ENCODE results near the gene CHST11. TPM values are rescaled to one million over a fixed set of nuclear protein-coding genes. Genes with fewer than 3 reads are reported as not detected.

CHST11 gene
- total and polyA plus RNA-seq, 3 donors from 2014 or later, result 5.1 to 36.9 (median 23.9) TPM

- Histone ChIP-seq H3K9me3 (no peaks in the 10 kb centered on the region), H3K27me3 (no peaks in the 10 kb centered on the region), H3K27ac (no peak overlapping the region), H3K36me3 (ENCODE audit: low read depth, missing control alignments) (no peaks in the 10 kb centered on the region), H3K4me1 (peaks cover 11% of the 10 kb centered on the region), H3K4me3 (no peak overlapping the region)
- intact Hi-C loops (cut with DNase I; ENCODE audit: low total_unique reads), result no loop called here
- WGBS, 2 donors, result 84 to 97% methylated on average over 3 of the region's 3 CpGs
- TF ChIP-seq CTCF (IDR thresholded peaks at IDR 0.05) (no peak), POLR2A (IDR thresholded peaks at IDR 0.05) (no peak)
- DNase-seq, result no peak
Measured at GRCh38 chr12:104680070-104680469, 223.3 kb downstream of the CHST11 start.

- peaks cover 12% of the 10 kb centered on the region for H3K4me1 ChIP-seq
- no peak overlapping the region for H3K4me3 ChIP-seq
- TF ChIP-seq CTCF (IDR thresholded peaks at IDR 0.05) (no peak), POLR2A (IDR thresholded peaks at IDR 0.05) (no peak)
- no peak for DNase-seq
- intact Hi-C loops (cut with DNase I; ENCODE audit: low total_unique reads), result no loop called here
- no peaks in the 10 kb centered on the region for H3K27me3 ChIP-seq
- no peaks in the 10 kb centered on the region for H3K9me3 ChIP-seq
- H3K36me3 ChIP-seq (ENCODE audit: low read depth, missing control alignments), result no peaks in the 10 kb centered on the region
- WGBS, 2 donors, result 76 to 80% methylated on average over 4 to 5 of the region's 5 CpGs
- H3K27ac ChIP-seq, result no peak overlapping the region
Measured at GRCh38 chr12:104680491-104680890, 223.7 kb downstream of the CHST11 start.

- no peak for DNase-seq
- Histone ChIP-seq H3K4me3 (no peak overlapping the region), H3K9me3 (no peaks in the 10 kb centered on the region), H3K36me3 (ENCODE audit: low read depth, missing control alignments) (no peaks in the 10 kb centered on the region), H3K4me1 (peaks cover 12% of the 10 kb centered on the region), H3K27me3 (no peaks in the 10 kb centered on the region), H3K27ac (no peak overlapping the region)
- intact Hi-C loops (cut with DNase I; ENCODE audit: low total_unique reads), result no loop called here
- 65 to 91% methylated on average over 3 of the region's 3 CpGs for WGBS, 2 donors
- no peak for TF ChIP-seq CTCF (IDR thresholded peaks at IDR 0.05)
- TF ChIP-seq POLR2A (IDR thresholded peaks at IDR 0.05), result no peak
Measured at GRCh38 chr12:104681012-104681690, 224.4 kb downstream of the CHST11 start.

GRCh38 chr12:104682790-104683279, 226.1 kb downstream of the CHST11 start:
- DNase-seq, result no peak
- no peak overlapping the region for H3K27ac ChIP-seq
- H3K4me3 ChIP-seq, result no peak overlapping the region
- intact Hi-C loops (cut with DNase I; ENCODE audit: low total_unique reads), result no loop called here
- H3K4me1 ChIP-seq, result peaks cover 12% of the 10 kb centered on the region
- WGBS, 2 donors, result 85% methylated on average over 7 of the region's 7 CpGs
- H3K36me3 ChIP-seq (ENCODE audit: low read depth, missing control alignments), result no peaks in the 10 kb centered on the region
- no peak for TF ChIP-seq CTCF (IDR thresholded peaks at IDR 0.05)
- no peak for TF ChIP-seq POLR2A (IDR thresholded peaks at IDR 0.05)
- H3K9me3 ChIP-seq, result no peaks in the 10 kb centered on the region
- H3K27me3 ChIP-seq, result no peaks in the 10 kb centered on the region
